Smooth muscle cell of the brain vasculature (primary cell): ENCODE measurements around the gene SPESP1.

Experiments used
- DNase-seq: peaks from one replicate; pipeline ENCODE4 v3.0.0-alpha.2; 2012; ENCODE audit warnings: low read depth, low spot score

SPESP1 gene

GRCh38 chr15:68930268-68931022, at the start of gene SPESP1:
Gene SPESP1 (plus strand): TSS chr15:68930525. CDS start chr15:68930654, 129 bp downstream.
- DNase-seq: peak; percentile 12

- DNase-seq: no peak
These were observed 45.3 kb upstream of the SPESP1 start for GRCh38 chr15:68885070-68885469.

- DNase-seq: no peak
These were observed 43.2 kb upstream of the SPESP1 start for GRCh38 chr15:68887120-68887519.

GRCh38 chr15:68887819-68888218, 42.5 kb upstream of the SPESP1 start:
- no peak for DNase-seq

GRCh38 chr15:68888419-68888818, 41.9 kb upstream of the SPESP1 start:
- no peak for DNase-seq

- no peak for DNase-seq
These were observed 36.1 kb upstream of the SPESP1 start for GRCh38 chr15:68894208-68894607.

- DNase-seq: no peak
These were observed 34.1 kb upstream of the SPESP1 start for GRCh38 chr15:68896178-68896577.

GRCh38 chr15:68897016-68897415, 33.3 kb upstream of the SPESP1 start:
- no peak for DNase-seq

- no peak for DNase-seq
These were observed 30.3 kb upstream of the SPESP1 start for GRCh38 chr15:68900027-68900426.

GRCh38 chr15:68907396-68907923, 22.9 kb upstream of the SPESP1 start:
- no peak for DNase-seq

GRCh38 chr15:68909601-68910100, 20.7 kb upstream of the SPESP1 start:
- DNase-seq: no peak

GRCh38 chr15:68910341-68910740, 20.0 kb upstream of the SPESP1 start:
- DNase-seq: no peak

GRCh38 chr15:68910816-68911215, 19.5 kb upstream of the SPESP1 start:
- DNase-seq: no peak

- DNase-seq: no peak
These were observed 8.4 kb upstream of the SPESP1 start for GRCh38 chr15:68921926-68922325.

- DNase-seq: peak; percentile 35
These were observed 5.3 kb upstream of the SPESP1 start for GRCh38 chr15:68924866-68925560.

- no peak for DNase-seq
These were observed 2.7 kb downstream of the SPESP1 start for GRCh38 chr15:68933001-68933400.

GRCh38 chr15:68934341-68934740, 4.0 kb downstream of the SPESP1 start:
- no peak for DNase-seq

GRCh38 chr15:68935400-68935937, 5.1 kb downstream of the SPESP1 start:
- no peak for DNase-seq

GRCh38 chr15:68939501-68939900, 9.2 kb downstream of the SPESP1 start:
- DNase-seq: no peak

GRCh38 chr15:68951813-68952212, 21.5 kb downstream of the SPESP1 start:
- no peak for DNase-seq

GRCh38 chr15:68957696-68958095, 27.4 kb downstream of the SPESP1 start:
- DNase-seq: no peak

GRCh38 chr15:68958597-68958996, 28.3 kb downstream of the SPESP1 start:
- no peak for DNase-seq
